ENCODE data around the gene DOC2B. TPM values are rescaled to one million over a fixed set of nuclear protein-coding genes. Genes with fewer than 3 reads are reported as not detected.

The DOC2B gene
- total RNA-seq, 1 donor from 2014 or later: 0.32 TPM

DNA sequence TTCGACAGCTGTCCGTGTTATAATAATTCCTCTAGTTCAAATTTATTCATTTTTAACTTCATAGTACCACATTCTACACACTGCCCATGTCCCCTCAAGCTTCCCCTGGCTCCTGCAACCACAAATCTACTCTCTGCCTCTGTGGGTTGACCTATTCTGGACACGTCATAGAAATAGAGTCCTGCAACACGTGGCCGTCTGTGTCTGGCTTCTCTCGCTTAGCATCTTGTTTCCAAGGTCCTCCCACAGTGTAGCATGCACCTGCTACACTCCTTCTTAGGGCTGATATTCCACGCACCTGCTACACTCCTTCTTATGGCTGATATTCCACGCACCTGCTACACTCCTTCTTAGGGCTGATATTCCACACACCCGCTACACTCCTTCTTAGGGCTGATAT is 27.6 kb downstream of the DOC2B start:
- Mint-ChIP-seq H3K4me3 (ENCODE audit: unreplicated experiment) (no peak overlapping the region), H3K27ac (ENCODE audit: unreplicated experiment) (no peak overlapping the region), H3K9me3 (ENCODE audit: low read depth) (no peaks in the 10 kb centered on the region), H3K4me1 (ENCODE audit: low read depth) (no peaks in the 10 kb centered on the region), H3K27me3 (ENCODE audit: low read depth) (peaks cover 2% of the 10 kb centered on the region), H3K36me3 (ENCODE audit: low read depth) (no peaks in the 10 kb centered on the region)
- peak; percentile 18 for DNase-seq (ENCODE audit: low spot score)
- TF ChIP-seq, protein P1, sequence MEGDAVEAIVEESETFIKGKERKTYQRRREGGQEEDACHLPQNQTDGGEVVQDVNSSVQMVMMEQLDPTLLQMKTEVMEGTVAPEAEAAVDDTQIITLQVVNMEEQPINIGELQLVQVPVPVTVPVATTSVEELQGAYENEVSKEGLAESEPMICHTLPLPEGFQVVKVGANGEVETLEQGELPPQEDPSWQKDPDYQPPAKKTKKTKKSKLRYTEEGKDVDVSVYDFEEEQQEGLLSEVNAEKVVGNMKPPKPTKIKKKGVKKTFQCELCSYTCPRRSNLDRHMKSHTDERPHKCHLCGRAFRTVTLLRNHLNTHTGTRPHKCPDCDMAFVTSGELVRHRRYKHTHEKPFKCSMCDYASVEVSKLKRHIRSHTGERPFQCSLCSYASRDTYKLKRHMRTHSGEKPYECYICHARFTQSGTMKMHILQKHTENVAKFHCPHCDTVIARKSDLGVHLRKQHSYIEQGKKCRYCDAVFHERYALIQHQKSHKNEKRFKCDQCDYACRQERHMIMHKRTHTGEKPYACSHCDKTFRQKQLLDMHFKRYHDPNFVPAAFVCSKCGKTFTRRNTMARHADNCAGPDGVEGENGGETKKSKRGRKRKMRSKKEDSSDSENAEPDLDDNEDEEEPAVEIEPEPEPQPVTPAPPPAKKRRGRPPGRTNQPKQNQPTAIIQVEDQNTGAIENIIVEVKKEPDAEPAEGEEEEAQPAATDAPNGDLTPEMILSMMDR (IDR thresholded peaks at IDR 0.05): no peak

DNA sequence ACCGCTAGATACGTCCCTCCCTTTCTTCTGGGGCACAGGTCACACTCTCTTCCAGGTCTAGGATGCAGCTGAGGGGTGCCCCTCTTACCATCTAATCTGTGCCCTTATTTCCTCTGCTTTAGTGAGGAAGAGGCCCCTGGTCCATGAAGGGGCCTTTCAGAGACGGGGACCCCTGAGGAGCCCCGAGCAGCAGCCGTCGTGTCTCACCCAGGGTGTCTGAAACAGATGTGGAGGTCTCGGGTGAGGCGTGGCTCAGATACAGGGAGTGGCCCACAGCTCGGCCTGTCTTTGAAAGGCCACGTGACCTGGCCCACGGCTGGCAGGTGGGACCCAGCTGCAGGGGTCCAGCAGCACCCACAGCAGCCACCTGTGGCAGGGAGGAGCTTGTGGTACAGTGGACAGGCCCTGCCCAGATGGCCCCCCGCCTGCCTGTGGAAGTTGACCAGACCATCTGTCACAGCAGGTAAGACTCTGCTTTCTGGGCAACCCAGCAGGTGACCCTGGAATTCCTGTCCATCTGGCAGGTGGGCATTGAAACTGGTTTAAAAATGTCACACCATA is 28.5 kb downstream of the DOC2B start:
- Mint-ChIP-seq H3K9me3 (ENCODE audit: low read depth) (no peaks in the 10 kb centered on the region), H3K4me3 (ENCODE audit: unreplicated experiment) (no peak overlapping the region), H3K27me3 (ENCODE audit: low read depth) (peaks cover 2% of the 10 kb centered on the region), H3K4me1 (ENCODE audit: low read depth) (no peaks in the 10 kb centered on the region), H3K36me3 (ENCODE audit: low read depth) (no peaks in the 10 kb centered on the region), H3K27ac (ENCODE audit: unreplicated experiment) (no peak overlapping the region)
- TF ChIP-seq, protein P1 (IDR thresholded peaks at IDR 0.05): no peak
- DNase-seq (ENCODE audit: low spot score): peak; percentile 81

- TF ChIP-seq, protein P1 (IDR thresholded peaks at IDR 0.05): no peak
- no peak overlapping the region for H3K4me3 Mint-ChIP-seq (ENCODE audit: unreplicated experiment)
- peaks cover 2% of the 10 kb centered on the region for H3K27me3 Mint-ChIP-seq (ENCODE audit: low read depth)
- H3K36me3 Mint-ChIP-seq (ENCODE audit: low read depth): no peaks in the 10 kb centered on the region
- no peak overlapping the region for H3K27ac Mint-ChIP-seq (ENCODE audit: unreplicated experiment)
- peak; percentile 82 for DNase-seq (ENCODE audit: low spot score)
- H3K9me3 Mint-ChIP-seq (ENCODE audit: low read depth): no peaks in the 10 kb centered on the region
- no peaks in the 10 kb centered on the region for H3K4me1 Mint-ChIP-seq (ENCODE audit: low read depth)
Observed at GRCh38 chr17:151886-152859, 29.3 kb downstream of the DOC2B start.

GRCh38 chr17:151004-151403 is 30.4 kb downstream of the DOC2B start:
- TF ChIP-seq, protein P1 (IDR thresholded peaks at IDR 0.05): no peak
- H3K9me3 Mint-ChIP-seq (ENCODE audit: low read depth): no peaks in the 10 kb centered on the region
- no peak overlapping the region for H3K4me3 Mint-ChIP-seq (ENCODE audit: unreplicated experiment)
- DNase-seq (ENCODE audit: low spot score): no peak
- peaks cover 2% of the 10 kb centered on the region for H3K27me3 Mint-ChIP-seq (ENCODE audit: low read depth)
- no peaks in the 10 kb centered on the region for H3K36me3 Mint-ChIP-seq (ENCODE audit: low read depth)
- no peaks in the 10 kb centered on the region for H3K4me1 Mint-ChIP-seq (ENCODE audit: low read depth)
- no peak overlapping the region for H3K27ac Mint-ChIP-seq (ENCODE audit: unreplicated experiment)

- no peaks in the 10 kb centered on the region for H3K4me1 Mint-ChIP-seq (ENCODE audit: low read depth)
- H3K27me3 Mint-ChIP-seq (ENCODE audit: low read depth): peaks cover 2% of the 10 kb centered on the region
- no peak overlapping the region for H3K4me3 Mint-ChIP-seq (ENCODE audit: unreplicated experiment)
- no peak overlapping the region for H3K27ac Mint-ChIP-seq (ENCODE audit: unreplicated experiment)
- H3K36me3 Mint-ChIP-seq (ENCODE audit: low read depth): no peaks in the 10 kb centered on the region
- DNase-seq (ENCODE audit: low spot score): peak; percentile 39
- TF ChIP-seq, protein P1 (IDR thresholded peaks at IDR 0.05): no peak
- no peaks in the 10 kb centered on the region for H3K9me3 Mint-ChIP-seq (ENCODE audit: low read depth)
Observed at GRCh38 chr17:149897-150584, 31.4 kb downstream of the DOC2B start.
